Gastrocnemius medialis (tissue), 4 donors: Measurements from ENCODE around the gene TEX264. TPM values are rescaled to one million over a fixed set of nuclear protein-coding genes. Genes with fewer than 3 reads are reported as not detected.

Experiments used
- ATAC-seq, 2 donors: fragments of 150-250 bp; one replicate each; pipeline ENCODE4 v1.9.1; 2016
- DNase-seq, 2 donors: peaks; one replicate each; pipeline ENCODE4 v3.0.0-alpha.2; 2019
- H3K27ac ChIP-seq, 4 donors: fragments of 200-600 bp; sonication (generic); 1 replicate in 1 of 4; 2 replicates in 3 of 4; pipeline ENCODE4 v1.5.1; 2016 to 2018; ENCODE audit warnings: mild to moderate bottlenecking in 2 of 4, moderate library complexity in 1 of 4
- H3K27me3 ChIP-seq, 3 donors: fragments of 200-600 bp; sonication (generic) in 2 of 3; 1 replicate in 1 of 3; 2 replicates in 2 of 3; pipeline versions ENCODE4 v1.5.1 to v1.6.0; 2016 to 2019; ENCODE audit warnings: mild to moderate bottlenecking in 1 of 3, moderate library complexity in 1 of 3
- H3K36me3 ChIP-seq, 2 donors: fragments of 200-600 bp; sonication (generic) in 1 of 2; one replicate each; pipeline ENCODE4 v1.5.1; 2017 to 2018
- H3K4me1 ChIP-seq, 2 donors: fragments of 200-600 bp; sonication (generic) in 1 of 2; one replicate each; pipeline ENCODE4 v1.5.1; 2016 to 2017; ENCODE audit warnings: mild to moderate bottlenecking in 2 of 2
- H3K4me3 ChIP-seq, 4 donors: fragments of 200-600 bp; sonication (generic) in 3 of 4; 1 replicate in 1 of 4; 2 replicates in 3 of 4; pipeline ENCODE4 v1.5.1; 2016 to 2019; ENCODE audit warnings: mild to moderate bottlenecking in 2 of 4
- H3K9me3 ChIP-seq, 3 donors: fragments of 200-600 bp; sonication (generic) in 2 of 3; 1 replicate in 1 of 3; 2 replicates in 2 of 3; pipeline ENCODE4 v1.5.1; 2016 to 2019
- CTCF ChIP-seq, 5 experiments: fragments of 450-650 bp in 3 of 5; fragments of 200-600 bp in 2 of 5; sonication (generic) in 2 of 5; IDR thresholded peaks in 4 of 5; conservative IDR thresholded peaks in 1 of 5; 1 replicate in 4 of 5; 2 replicates in 1 of 5; pipeline ENCODE4 v1.5.1; 2016 to 2019; ENCODE audit warnings: antibody characterized with exemption in 5 of 5, mild to moderate bottlenecking in 3 of 5, moderate library complexity in 3 of 5
- POLR2A ChIP-seq, 2 donors: fragments of 450-650 bp; IDR thresholded peaks; one replicate each; pipeline ENCODE4 v1.6.1; 2017; ENCODE audit warnings: antibody characterized with exemption in 2 of 2, mild to moderate bottlenecking in 2 of 2, moderate library complexity in 2 of 2
- in situ Hi-C, 4 donors: fragments of 200-750 bp; cut with MboI; loops; one replicate each; pipeline versions ENCODE4 v1.15.0 to v1.8.0; 2017; ENCODE audit warnings: low sequenced_read_pairs in 4 of 4
- intact Hi-C: fragments of 100-400 bp; cut with DNase I; formaldehyde crosslinking; loops from one replicate; pipeline ENCODE4 v1.15.1; 2023; ENCODE audit warnings: low total_unique reads
- total RNA-seq, 4 donors: library from RNA; depleted of rRNA; stranded (reverse); fragments of >200 nt; gene quantifications; one replicate each; pipeline versions ENCODE4 v1.1.0 to v1.2.3, GENCODE V29; 2016

TEX264 gene
- total RNA-seq, 4 donors from 2014 or later, result 43.9 to 83.5 (median 54.3) TPM

- Histone ChIP-seq H3K27ac (no peak overlapping the region), H3K4me3 (no peak overlapping the region), H3K27me3 (no peaks in the 10 kb centered on the region), H3K36me3 (no peaks in the 10 kb centered on the region), H3K4me1 (no peaks in the 10 kb centered on the region), H3K9me3 (no peaks in the 10 kb centered on the region)
- intact Hi-C loops, result no loop called here
- DNase-seq (no peak), ATAC-seq (no peak)
- TF ChIP-seq CTCF (IDR thresholded peaks at IDR 0.05 in 4 of 5, conservative IDR thresholded peaks at IDR 0.05 in 1 of 5) (no peak), POLR2A (IDR thresholded peaks at IDR 0.05) (no peak)
- in situ Hi-C loops, result no loop called here
Measured at GRCh38 chr3:51721062-51721745, 50.2 kb downstream of the TEX264 start.

GRCh38 chr3:51722362-51722761, 51.3 kb downstream of the TEX264 start:
- H3K9me3 ChIP-seq, result no peaks in the 10 kb centered on the region
- in situ Hi-C loops (no loop called here), intact Hi-C loops (no loop called here)
- TF ChIP-seq POLR2A (IDR thresholded peaks at IDR 0.05) (no peak), CTCF (IDR thresholded peaks at IDR 0.05 in 4 of 5, conservative IDR thresholded peaks at IDR 0.05 in 1 of 5) (no peak)
- no peaks in the 10 kb centered on the region for H3K27me3 ChIP-seq
- H3K27ac ChIP-seq, result no peak overlapping the region
- no peaks in the 10 kb centered on the region for H3K36me3 ChIP-seq
- ATAC-seq, result no peak
- no peak for DNase-seq
- H3K4me1 ChIP-seq, result no peaks in the 10 kb centered on the region
- H3K4me3 ChIP-seq, result no peak overlapping the region

GRCh38 chr3:51727500-51727899, 56.4 kb downstream of the TEX264 start:
- ATAC-seq, result no peak
- Histone ChIP-seq H3K36me3 (no peaks in the 10 kb centered on the region), H3K27ac (no peak overlapping the region), H3K27me3 (no peaks in the 10 kb centered on the region), H3K4me1 (no peaks in the 10 kb centered on the region), H3K4me3 (no peak overlapping the region), H3K9me3 (no peaks in the 10 kb centered on the region)
- in situ Hi-C loops, result no loop called here
- intact Hi-C loops, result no loop called here
- DNase-seq, result no peak
- TF ChIP-seq POLR2A (IDR thresholded peaks at IDR 0.05), result no peak
- no peak for TF ChIP-seq CTCF (IDR thresholded peaks at IDR 0.05 in 4 of 5, conservative IDR thresholded peaks at IDR 0.05 in 1 of 5)

GRCh38 chr3:51729042-51729633, 58.1 kb downstream of the TEX264 start:
- H3K4me1 ChIP-seq, result no peaks in the 10 kb centered on the region
- no peaks in the 10 kb centered on the region for H3K9me3 ChIP-seq
- TF ChIP-seq CTCF (IDR thresholded peaks at IDR 0.05 in 4 of 5, conservative IDR thresholded peaks at IDR 0.05 in 1 of 5) (no peak), POLR2A (IDR thresholded peaks at IDR 0.05) (no peak)
- DNase-seq, result no peak
- intact Hi-C loops (no loop called here), in situ Hi-C loops (no loop called here)
- H3K27me3 ChIP-seq, result no peaks in the 10 kb centered on the region
- no peak for ATAC-seq
- no peaks in the 10 kb centered on the region for H3K36me3 ChIP-seq
- H3K4me3 ChIP-seq, result no peak overlapping the region
- H3K27ac ChIP-seq, result no peak overlapping the region
